ACC112 (cell line): Measurements from ENCODE around the gene PCAT6.
"Not testable (repeated sequence)": the region's sequence is repeated elsewhere in the genome, so short reads cannot be mapped to it uniquely, and the experiment has no call there.

ENCODE experiments used
- H2AFZ ChIP-seq: fragments of 200-600 bp; sonication (generic); one replicate; pipeline ENCODE4 v1.6.0; 2017; ENCODE audit warnings: antibody characterized with exemption, low read length; ENCODE audit not compliant: unreplicated experiment
- H3K27ac ChIP-seq: fragments of 200-600 bp; sonication (generic); 2 replicates; pipeline ENCODE4 v1.5.1; 2014; ENCODE audit warnings: low read depth, mild to moderate bottlenecking, antibody characterized with exemption, low read length, moderate library complexity
- H3K27me3 ChIP-seq: fragments of 200-600 bp; sonication (generic); 2 replicates; pipeline ENCODE4 v1.6.1; 2014; ENCODE audit warnings: mild to moderate bottlenecking, antibody characterized with exemption, low read length, moderate library complexity, mixed read lengths; ENCODE audit not compliant: insufficient read depth
- H3K36me3 ChIP-seq: fragments of 200-600 bp; sonication (generic); 2 replicates; pipeline ENCODE4 v1.6.1; 2016; ENCODE audit warnings: mild to moderate bottlenecking, antibody characterized with exemption, low read length, moderate library complexity, mixed read lengths; ENCODE audit not compliant: insufficient read depth
- H3K4me1 ChIP-seq: fragments of 200-600 bp; sonication (generic); one replicate; pipeline ENCODE4 v1.6.1; 2016; ENCODE audit warnings: low read length, mixed read lengths; ENCODE audit not compliant: insufficient read depth, unreplicated experiment, control insufficient read depth
- H3K4me3 ChIP-seq: fragments of 200-600 bp; sonication (generic); 2 replicates; pipeline ENCODE4 v1.5.1; 2014; ENCODE audit warnings: mild to moderate bottlenecking, low read depth, low read length
- H3K79me2 ChIP-seq: fragments of 200-600 bp; sonication (generic); one replicate; pipeline ENCODE4 v1.6.0; 2016; ENCODE audit warnings: low read length; ENCODE audit not compliant: control insufficient read depth, unreplicated experiment, insufficient read depth

Gene PCAT6

DNA sequence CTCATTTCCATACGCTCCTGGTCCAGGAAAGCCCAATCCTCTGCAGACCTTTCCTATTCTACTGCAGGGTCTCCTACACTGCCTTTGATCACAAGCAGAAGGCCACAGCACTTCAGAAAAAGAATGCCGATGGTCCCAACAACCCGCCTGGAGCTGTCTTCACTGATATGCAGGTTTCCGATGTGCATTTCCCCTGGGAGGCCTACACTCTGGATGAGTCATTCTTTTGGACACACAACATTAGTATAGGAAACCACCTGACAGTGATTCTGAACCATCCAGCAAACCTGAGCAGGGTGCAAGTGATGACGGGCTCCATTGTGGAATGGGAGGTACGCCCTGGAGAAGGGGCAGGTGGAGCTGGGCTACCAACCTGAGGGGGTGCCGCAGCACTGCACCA is 15.0 kb downstream of the PCAT6 start:
- Histone ChIP-seq H2AFZ (no peak overlapping the region), H3K36me3 (no peaks in the 10 kb centered on the region), H3K4me3 (no peak overlapping the region), H3K4me1 (no peaks in the 10 kb centered on the region), H3K27me3 (peaks cover 34% of the 10 kb centered on the region; the same call in 1 of the 2 replicates), H3K27ac (no peak overlapping the region), H3K79me2 (no peaks in the 10 kb centered on the region)

DNA sequence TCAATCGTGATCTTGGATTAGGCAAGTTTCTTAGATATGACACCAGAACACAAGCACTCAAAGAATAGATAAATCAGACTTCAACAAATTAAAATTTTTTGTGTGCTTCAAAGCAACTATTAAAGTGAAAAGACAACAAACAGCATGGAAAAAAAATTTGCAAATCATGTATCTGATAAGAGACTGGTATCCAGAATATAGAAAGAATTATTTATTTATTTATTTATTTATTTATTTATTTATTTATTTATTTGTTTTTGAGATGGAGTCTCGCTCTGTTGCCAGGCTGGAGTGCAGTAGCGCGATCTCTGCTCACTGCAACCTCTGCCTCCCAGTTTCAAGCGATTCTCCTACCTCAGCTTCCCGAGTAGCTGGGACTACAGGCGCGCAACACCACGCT is 18.5 kb downstream of the PCAT6 start:
- not testable (repeated sequence) for H3K36me3 ChIP-seq, H3K4me1 ChIP-seq, H3K4me3 ChIP-seq, H3K79me2 ChIP-seq, H3K27ac ChIP-seq, H2AFZ ChIP-seq
- H3K27me3 ChIP-seq: peaks cover 34% of the 10 kb centered on the region; the same call in 1 of the 2 replicates

DNA sequence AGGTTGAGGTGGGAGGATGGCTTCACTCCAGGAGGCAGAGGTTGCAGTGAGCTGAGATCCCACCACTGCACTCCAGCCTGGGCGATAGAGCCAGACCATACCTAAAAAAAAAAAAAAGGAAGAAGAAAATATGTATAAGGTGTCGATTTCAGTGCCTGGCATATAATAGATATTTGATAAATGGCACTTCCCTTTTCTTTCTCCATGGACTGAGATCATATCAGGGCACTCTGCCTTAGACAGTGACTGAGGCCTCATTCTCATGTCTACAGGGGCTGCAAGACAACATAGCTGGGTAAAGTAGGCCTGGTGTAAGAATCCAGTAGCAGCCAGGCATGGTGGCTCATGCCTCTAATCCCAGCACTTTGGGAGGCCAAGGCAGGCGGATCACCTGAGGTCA is 21.2 kb downstream of the PCAT6 start:
- H3K27ac ChIP-seq: no peak overlapping the region
- no peak overlapping the region for H2AFZ ChIP-seq
- peaks cover 28% of the 10 kb centered on the region for H3K27me3 ChIP-seq
- no peaks in the 10 kb centered on the region for H3K79me2 ChIP-seq
- no peaks in the 10 kb centered on the region for H3K36me3 ChIP-seq
- H3K4me1 ChIP-seq: no peaks in the 10 kb centered on the region
- H3K4me3 ChIP-seq: no peak overlapping the region

DNA sequence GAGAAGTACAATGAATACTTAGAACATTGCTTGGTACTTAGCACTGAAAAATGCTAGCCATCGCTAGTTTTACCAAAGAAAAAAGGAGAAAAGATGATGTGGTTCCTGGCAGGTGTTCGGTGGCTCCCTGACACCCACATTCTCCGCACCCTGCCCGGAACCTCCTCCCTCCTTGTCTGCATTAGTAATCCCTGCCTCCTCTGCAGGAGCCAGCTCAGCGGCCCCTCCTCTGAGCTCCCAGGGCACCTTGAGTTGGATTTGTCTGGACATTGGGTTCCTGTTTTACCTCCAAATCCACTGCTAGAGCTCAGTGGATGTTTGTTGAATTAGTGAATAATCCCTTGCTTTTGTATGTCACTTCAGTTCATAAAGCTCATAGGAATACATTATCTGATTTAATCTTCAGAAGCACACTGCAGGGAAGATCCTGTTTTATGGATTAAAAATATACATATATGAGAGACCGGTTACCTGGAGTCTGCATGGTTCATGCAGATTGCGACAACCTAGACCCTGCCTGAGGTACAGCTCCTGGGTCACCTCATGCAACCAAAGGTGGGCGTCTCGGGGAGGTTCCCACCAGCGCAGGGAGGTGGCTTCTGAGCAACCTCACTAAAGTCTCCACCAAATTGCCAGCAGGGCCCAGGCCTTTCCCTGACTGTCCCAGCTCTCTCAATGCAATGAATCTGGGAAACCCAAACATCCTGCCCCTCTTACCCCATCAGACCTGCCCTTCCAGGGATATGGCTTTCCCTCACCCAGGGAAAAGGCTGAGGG is 24.2 kb downstream of the PCAT6 start:
- H3K27ac ChIP-seq: no peak overlapping the region
- no peak overlapping the region for H2AFZ ChIP-seq
- H3K79me2 ChIP-seq: no peaks in the 10 kb centered on the region
- no peaks in the 10 kb centered on the region for H3K36me3 ChIP-seq
- no peaks in the 10 kb centered on the region for H3K4me1 ChIP-seq
- peaks cover 36% of the 10 kb centered on the region for H3K27me3 ChIP-seq
- no peak overlapping the region for H3K4me3 ChIP-seq

DNA sequence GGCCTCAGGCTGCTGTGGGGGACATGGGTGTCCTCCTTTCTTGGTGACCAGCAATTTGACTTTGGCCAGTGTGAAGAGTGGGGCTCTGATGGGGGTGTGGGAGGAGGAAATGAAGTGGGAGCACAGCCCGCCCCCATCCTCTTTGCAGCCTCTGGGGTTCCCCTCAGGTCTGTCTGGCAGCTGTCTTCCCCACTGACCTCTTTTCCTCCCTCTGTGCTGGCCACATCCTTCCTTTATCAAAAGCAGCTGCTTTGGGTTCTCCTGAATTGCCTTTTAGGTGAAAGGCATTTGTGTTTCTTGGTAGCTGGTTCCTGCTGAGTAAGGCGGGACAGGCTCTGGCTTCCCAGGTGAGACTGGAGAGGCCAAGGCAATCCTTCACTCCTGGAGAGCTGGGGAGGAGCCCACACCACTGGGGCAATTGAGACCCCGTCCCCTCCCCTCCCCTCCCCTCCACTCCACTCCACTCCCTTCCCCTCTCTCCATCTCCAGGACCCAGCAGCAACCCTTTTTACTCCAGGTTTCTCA is 24.9 kb downstream of the PCAT6 start:
- no peak overlapping the region for H2AFZ ChIP-seq
- no peak overlapping the region for H3K27ac ChIP-seq
- no peak overlapping the region for H3K4me3 ChIP-seq
- H3K79me2 ChIP-seq: no peaks in the 10 kb centered on the region
- peaks cover 36% of the 10 kb centered on the region for H3K27me3 ChIP-seq
- no peaks in the 10 kb centered on the region for H3K36me3 ChIP-seq
- H3K4me1 ChIP-seq: no peaks in the 10 kb centered on the region

DNA sequence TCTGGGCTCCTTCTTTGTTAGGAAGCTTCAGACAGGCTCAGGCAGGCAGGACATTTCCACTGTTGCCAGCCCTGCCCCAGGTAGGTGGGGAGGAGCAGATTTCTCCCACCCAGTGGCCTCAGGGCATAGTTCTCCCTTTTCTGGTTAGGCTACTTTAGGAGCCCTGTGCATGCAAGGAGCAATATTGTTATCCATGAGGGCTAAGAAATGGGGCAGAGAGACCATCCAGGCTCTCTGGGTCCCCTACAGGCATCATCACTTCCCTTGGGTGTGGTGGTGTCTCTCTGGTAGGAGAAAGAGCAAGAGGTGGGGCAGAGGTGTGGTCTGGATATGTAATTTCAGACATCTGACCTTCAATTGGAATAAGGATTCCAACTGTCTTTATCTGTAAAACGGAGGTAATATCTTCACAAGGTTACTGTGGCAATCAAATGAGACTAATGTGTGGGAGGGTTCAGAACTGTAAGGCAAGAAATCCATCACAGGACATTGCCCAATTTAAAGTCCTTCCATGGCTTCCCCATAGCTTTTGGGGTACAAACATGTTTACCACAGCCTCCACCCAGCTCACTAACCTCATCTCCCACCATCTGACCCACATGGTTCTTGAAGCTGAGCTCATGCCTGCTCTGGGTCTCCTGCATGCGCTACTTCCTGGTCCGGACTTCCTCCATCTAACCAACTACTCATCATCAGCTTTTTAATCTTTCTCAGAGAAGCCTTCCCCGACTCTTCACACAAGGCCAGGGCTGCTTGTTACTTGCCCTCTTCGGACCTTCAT is 26.1 kb downstream of the PCAT6 start:
- H3K27ac ChIP-seq: no peak overlapping the region
- no peak overlapping the region for H3K4me3 ChIP-seq
- H2AFZ ChIP-seq: no peak overlapping the region
- H3K27me3 ChIP-seq: peaks cover 36% of the 10 kb centered on the region
- H3K36me3 ChIP-seq: no peaks in the 10 kb centered on the region
- no peaks in the 10 kb centered on the region for H3K4me1 ChIP-seq
- no peaks in the 10 kb centered on the region for H3K79me2 ChIP-seq

DNA sequence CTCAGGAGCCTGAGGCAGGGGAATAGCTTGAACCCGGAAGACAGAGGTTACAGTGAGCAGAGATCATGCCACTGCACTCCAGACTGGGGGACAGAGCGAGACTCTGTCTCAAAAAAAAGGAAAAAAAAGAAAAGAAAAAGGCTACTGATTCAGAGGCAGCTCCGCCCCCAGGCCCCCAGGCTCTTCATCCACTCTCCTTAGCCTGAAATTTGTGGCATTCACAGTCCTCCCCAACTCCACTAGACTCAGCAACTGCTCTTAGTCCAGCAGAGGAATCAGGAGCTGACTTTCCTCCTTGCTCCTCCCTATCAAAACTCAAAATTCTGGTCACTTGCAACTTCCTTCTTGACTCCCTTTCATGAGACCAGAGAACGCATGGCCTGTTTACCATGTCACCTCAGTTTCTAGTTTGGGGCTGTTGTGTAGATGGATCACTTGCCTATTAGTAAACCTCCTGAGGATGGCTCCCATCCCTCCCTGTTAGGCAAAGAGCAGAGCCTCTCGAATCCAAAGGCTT is 27.1 kb downstream of the PCAT6 start:
- Histone ChIP-seq H3K79me2 (no peaks in the 10 kb centered on the region), H3K36me3 (no peaks in the 10 kb centered on the region), H3K4me3 (no peak overlapping the region), H2AFZ (no peak overlapping the region), H3K27me3 (peaks cover 36% of the 10 kb centered on the region), H3K27ac (no peak overlapping the region), H3K4me1 (no peaks in the 10 kb centered on the region)

DNA sequence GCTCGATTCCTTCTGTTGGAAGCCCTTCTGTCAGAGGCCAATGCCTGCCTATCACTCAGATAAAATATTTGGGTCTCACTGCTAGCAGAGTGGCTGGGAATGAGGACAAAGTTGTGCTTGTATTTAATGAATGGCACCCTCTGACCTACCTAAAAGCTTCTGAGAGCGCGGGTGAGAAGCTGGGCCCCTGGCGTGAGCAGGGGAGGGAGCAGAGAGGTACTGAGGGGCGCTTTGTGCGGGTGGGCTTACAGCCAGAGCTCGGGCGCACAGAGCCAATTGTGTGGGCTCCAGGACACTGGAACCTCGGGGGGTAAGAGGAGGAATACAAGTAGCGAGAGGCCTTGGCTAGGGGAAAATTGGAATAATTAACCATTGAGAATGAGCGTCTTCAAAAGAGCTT is 32.3 kb downstream of the PCAT6 start:
- Histone ChIP-seq H3K4me3 (no peak overlapping the region), H3K27ac (no peak overlapping the region), H2AFZ (no peak overlapping the region), H3K27me3 (peaks cover 4% of the 10 kb centered on the region), H3K79me2 (no peaks in the 10 kb centered on the region), H3K4me1 (no peaks in the 10 kb centered on the region), H3K36me3 (no peaks in the 10 kb centered on the region)

DNA sequence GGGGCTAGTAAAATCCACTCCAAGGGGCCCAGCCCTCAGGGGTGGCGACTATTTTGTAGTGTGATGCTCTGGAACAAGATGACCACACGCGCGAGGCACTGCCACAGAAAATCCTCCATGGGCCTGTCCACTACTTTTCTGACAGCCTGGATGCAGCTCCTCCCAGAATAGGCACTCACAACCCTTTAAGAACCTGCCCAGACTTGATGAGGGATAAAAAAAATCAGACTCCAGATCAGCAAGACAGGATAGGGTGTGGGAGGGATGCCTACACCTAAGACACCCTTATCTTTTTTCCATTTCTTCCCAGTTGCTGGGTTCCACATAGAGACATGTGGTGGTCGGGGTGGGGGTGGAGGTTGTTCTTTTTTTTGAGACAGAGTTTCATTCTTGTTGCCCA is 33.5 kb downstream of the PCAT6 start:
- Histone ChIP-seq H3K36me3 (no peaks in the 10 kb centered on the region), H2AFZ (no peak overlapping the region), H3K79me2 (no peaks in the 10 kb centered on the region), H3K4me3 (no peak overlapping the region), H3K27me3 (no peaks in the 10 kb centered on the region), H3K27ac (no peak overlapping the region), H3K4me1 (no peaks in the 10 kb centered on the region)

DNA sequence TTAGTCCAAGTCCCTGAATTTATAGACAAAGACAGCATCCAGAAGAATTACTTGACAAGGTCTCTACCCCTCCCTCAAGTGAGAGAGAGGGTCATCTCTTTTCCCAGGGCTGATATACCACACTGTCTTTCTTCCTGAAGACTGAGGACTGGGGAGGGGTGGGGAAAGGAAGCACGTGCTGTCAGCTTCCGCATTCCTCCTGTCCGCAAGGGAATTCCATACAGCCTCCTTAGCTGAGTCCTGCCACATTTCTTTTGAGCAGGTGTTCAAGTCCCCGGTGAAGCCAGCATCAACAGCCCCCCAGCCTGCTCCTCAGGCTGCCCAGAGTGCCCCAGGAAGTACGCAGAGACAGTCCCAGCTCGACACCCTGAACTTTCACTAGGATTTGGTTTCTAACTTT is 34.2 kb downstream of the PCAT6 start:
- Histone ChIP-seq H3K27me3 (no peaks in the 10 kb centered on the region), H3K4me1 (no peaks in the 10 kb centered on the region), H3K79me2 (no peaks in the 10 kb centered on the region), H3K4me3 (no peak overlapping the region), H3K36me3 (no peaks in the 10 kb centered on the region), H3K27ac (no peak overlapping the region), H2AFZ (no peak overlapping the region)

DNA sequence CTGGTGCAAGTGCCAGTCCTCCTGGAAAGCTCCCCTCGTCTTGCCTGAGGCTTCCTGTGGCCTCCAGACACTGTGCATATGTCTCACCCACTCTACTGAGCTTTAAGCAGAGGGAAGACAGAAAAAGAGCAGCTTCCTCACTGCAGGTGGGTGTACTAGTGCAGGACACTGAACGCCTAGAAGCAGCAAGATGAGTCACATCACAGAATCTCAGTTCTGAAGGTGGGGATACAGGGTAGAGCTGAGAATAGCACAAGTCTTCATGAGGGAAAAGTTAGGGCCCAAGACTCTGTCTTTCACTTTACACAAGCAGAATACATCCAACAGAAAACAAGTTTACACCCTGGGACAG is 37.4 kb downstream of the PCAT6 start:
- H3K27ac ChIP-seq: no peak overlapping the region
- no peaks in the 10 kb centered on the region for H3K27me3 ChIP-seq
- H3K36me3 ChIP-seq: no peaks in the 10 kb centered on the region
- H2AFZ ChIP-seq: no peak overlapping the region
- no peak overlapping the region for H3K4me3 ChIP-seq
- H3K79me2 ChIP-seq: no peaks in the 10 kb centered on the region
- no peaks in the 10 kb centered on the region for H3K4me1 ChIP-seq
